ENCODE results near the gene XRCC1.

- TF ChIP-seq, protein P1, sequence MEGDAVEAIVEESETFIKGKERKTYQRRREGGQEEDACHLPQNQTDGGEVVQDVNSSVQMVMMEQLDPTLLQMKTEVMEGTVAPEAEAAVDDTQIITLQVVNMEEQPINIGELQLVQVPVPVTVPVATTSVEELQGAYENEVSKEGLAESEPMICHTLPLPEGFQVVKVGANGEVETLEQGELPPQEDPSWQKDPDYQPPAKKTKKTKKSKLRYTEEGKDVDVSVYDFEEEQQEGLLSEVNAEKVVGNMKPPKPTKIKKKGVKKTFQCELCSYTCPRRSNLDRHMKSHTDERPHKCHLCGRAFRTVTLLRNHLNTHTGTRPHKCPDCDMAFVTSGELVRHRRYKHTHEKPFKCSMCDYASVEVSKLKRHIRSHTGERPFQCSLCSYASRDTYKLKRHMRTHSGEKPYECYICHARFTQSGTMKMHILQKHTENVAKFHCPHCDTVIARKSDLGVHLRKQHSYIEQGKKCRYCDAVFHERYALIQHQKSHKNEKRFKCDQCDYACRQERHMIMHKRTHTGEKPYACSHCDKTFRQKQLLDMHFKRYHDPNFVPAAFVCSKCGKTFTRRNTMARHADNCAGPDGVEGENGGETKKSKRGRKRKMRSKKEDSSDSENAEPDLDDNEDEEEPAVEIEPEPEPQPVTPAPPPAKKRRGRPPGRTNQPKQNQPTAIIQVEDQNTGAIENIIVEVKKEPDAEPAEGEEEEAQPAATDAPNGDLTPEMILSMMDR (IDR thresholded peaks at IDR 0.05): no peak
- TF ChIP-seq EP300 (IDR thresholded peaks at IDR 0.05) (no peak), POLR2A (IDR thresholded peaks at IDR 0.05) (no peak)
Measured at GRCh38 chr19:43611788-43612187, 36.5 kb upstream of the XRCC1 start, which contains the start of gene SRRM5.
